Thyroid gland (tissue), 4 donors: ENCODE measurements around the gene CUL1.

ENCODE experiments used
- POLR2A ChIP-seq, 2 donors: fragments of 450-650 bp; IDR thresholded peaks; one replicate each; pipeline ENCODE4 v1.6.1; 2017; ENCODE audit warnings: antibody characterized with exemption in 2 of 2, mild to moderate bottlenecking in 2 of 2, moderate library complexity in 1 of 2
- TF ChIP-seq, protein P1 (sequence below), 6 experiments: fragments of 200-600 bp in 3 of 6; fragments of 450-650 bp in 3 of 6; sonication (generic) in 3 of 6; IDR thresholded peaks; one replicate each; pipeline ENCODE4 v1.5.1; 2016 to 2019; ENCODE audit warnings: antibody characterized with exemption in 6 of 6, mild to moderate bottlenecking in 2 of 6, inconsistent platforms in 1 of 6, moderate library complexity in 1 of 6

GRCh38 chr7:148806187-148806586, 107.5 kb downstream of the CUL1 start:
- TF ChIP-seq, protein P1, sequence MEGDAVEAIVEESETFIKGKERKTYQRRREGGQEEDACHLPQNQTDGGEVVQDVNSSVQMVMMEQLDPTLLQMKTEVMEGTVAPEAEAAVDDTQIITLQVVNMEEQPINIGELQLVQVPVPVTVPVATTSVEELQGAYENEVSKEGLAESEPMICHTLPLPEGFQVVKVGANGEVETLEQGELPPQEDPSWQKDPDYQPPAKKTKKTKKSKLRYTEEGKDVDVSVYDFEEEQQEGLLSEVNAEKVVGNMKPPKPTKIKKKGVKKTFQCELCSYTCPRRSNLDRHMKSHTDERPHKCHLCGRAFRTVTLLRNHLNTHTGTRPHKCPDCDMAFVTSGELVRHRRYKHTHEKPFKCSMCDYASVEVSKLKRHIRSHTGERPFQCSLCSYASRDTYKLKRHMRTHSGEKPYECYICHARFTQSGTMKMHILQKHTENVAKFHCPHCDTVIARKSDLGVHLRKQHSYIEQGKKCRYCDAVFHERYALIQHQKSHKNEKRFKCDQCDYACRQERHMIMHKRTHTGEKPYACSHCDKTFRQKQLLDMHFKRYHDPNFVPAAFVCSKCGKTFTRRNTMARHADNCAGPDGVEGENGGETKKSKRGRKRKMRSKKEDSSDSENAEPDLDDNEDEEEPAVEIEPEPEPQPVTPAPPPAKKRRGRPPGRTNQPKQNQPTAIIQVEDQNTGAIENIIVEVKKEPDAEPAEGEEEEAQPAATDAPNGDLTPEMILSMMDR (IDR thresholded peaks at IDR 0.05) = no peak
- no peak for TF ChIP-seq POLR2A (IDR thresholded peaks at IDR 0.05)
